GM21576 (cell line): Measurements from ENCODE around the gene KLHL3.

ENCODE experiments used
- ATAC-seq: cut with Tn5 transposase; IDR thresholded peaks from one replicate; pipeline ENCODE4 v1.9.1; 2021; ENCODE audit warnings: mild to moderate bottlenecking, moderate library complexity; ENCODE audit not compliant: unreplicated experiment

The KLHL3 gene

GRCh38 chr5:137708796-137709559 is 26.9 kb downstream of the KLHL3 start:
- ATAC-seq: no peak

GRCh38 chr5:137708062-137708461 is 27.8 kb downstream of the KLHL3 start:
- ATAC-seq: no peak

- no peak for ATAC-seq
Observed at GRCh38 chr5:137706841-137707240, 29.0 kb downstream of the KLHL3 start.

GRCh38 chr5:137705106-137705505 is 30.8 kb downstream of the KLHL3 start:
- ATAC-seq: no peak

GRCh38 chr5:137703565-137703964 is 32.3 kb downstream of the KLHL3 start:
- ATAC-seq: no peak

GRCh38 chr5:137700282-137700680 is 35.6 kb downstream of the KLHL3 start:
- ATAC-seq: no peak

- ATAC-seq: no peak
Observed at GRCh38 chr5:137699336-137700281, 36.3 kb downstream of the KLHL3 start.

GRCh38 chr5:137696481-137696880 is 39.4 kb downstream of the KLHL3 start:
- no peak for ATAC-seq

- ATAC-seq: no peak
Observed at GRCh38 chr5:137695651-137696428, 40.0 kb downstream of the KLHL3 start.

- no peak for ATAC-seq
Observed at GRCh38 chr5:137693951-137694721, 41.8 kb downstream of the KLHL3 start.

- ATAC-seq: no peak
Observed at GRCh38 chr5:137693307-137693950, 42.5 kb downstream of the KLHL3 start.

GRCh38 chr5:137689306-137689705 is 46.6 kb downstream of the KLHL3 start:
- no peak for ATAC-seq

- ATAC-seq: no peak
Observed at GRCh38 chr5:137688210-137688840, 47.6 kb downstream of the KLHL3 start.

- no peak for ATAC-seq
Observed at GRCh38 chr5:137684761-137685160, 51.1 kb downstream of the KLHL3 start.

- ATAC-seq: no peak
Observed at GRCh38 chr5:137681191-137681590, 54.7 kb downstream of the KLHL3 start.

- ATAC-seq: no peak
Observed at GRCh38 chr5:137679910-137680309, 56.0 kb downstream of the KLHL3 start.

GRCh38 chr5:137679195-137679594 is 56.7 kb downstream of the KLHL3 start:
- no peak for ATAC-seq

GRCh38 chr5:137672881-137673280 is 63.0 kb downstream of the KLHL3 start:
- ATAC-seq: no peak

- ATAC-seq: no peak
Observed at GRCh38 chr5:137672001-137672400, 63.9 kb downstream of the KLHL3 start.
